Fibroblast of skin of right quadriceps (primary cell): Measurements from ENCODE around the gene MITF.

ENCODE experiments used
- DNase-seq: peaks from one replicate; pipeline ENCODE4 v3.0.0-alpha.2; 2013

MITF gene

GRCh38 chr3:69729147-69729919, 9.9 kb upstream of the MITF start:
- DNase-seq = no peak

GRCh38 chr3:69731080-69731479, 8.2 kb upstream of the MITF start:
- DNase-seq = no peak

GRCh38 chr3:69735893-69736292, 3.4 kb upstream of the MITF start:
- DNase-seq = no peak

GRCh38 chr3:69737392-69737791, 1.9 kb upstream of the MITF start:
- no peak for DNase-seq

- DNase-seq = no peak
Observed at GRCh38 chr3:69738315-69738714, 949 bp upstream of the MITF start.

- DNase-seq = no peak
Observed at GRCh38 chr3:69738859-69739203, 433 bp upstream of the MITF start.

GRCh38 chr3:69740103-69741021, 1.1 kb downstream of the MITF start:
- DNase-seq = no peak

- no peak for DNase-seq
Observed at GRCh38 chr3:69741032-69741767, 1.9 kb downstream of the MITF start.

GRCh38 chr3:69742391-69742790, 3.1 kb downstream of the MITF start:
- DNase-seq = no peak

GRCh38 chr3:69743975-69744906, 5.0 kb downstream of the MITF start:
- no peak for DNase-seq

GRCh38 chr3:69745505-69745904, 6.2 kb downstream of the MITF start:
- no peak for DNase-seq

- DNase-seq = no peak
Observed at GRCh38 chr3:69746119-69746518, 6.9 kb downstream of the MITF start.

GRCh38 chr3:69747511-69748258, 8.4 kb downstream of the MITF start:
- no peak for DNase-seq

GRCh38 chr3:69748503-69748902, 9.2 kb downstream of the MITF start:
- no peak for DNase-seq

- DNase-seq = no peak
Observed at GRCh38 chr3:69749461-69749860, 10.2 kb downstream of the MITF start.

- no peak for DNase-seq
Observed at GRCh38 chr3:69750549-69750948, 11.3 kb downstream of the MITF start.

GRCh38 chr3:69751074-69751476, 11.8 kb downstream of the MITF start:
- DNase-seq = no peak

GRCh38 chr3:69752241-69752640, 13.0 kb downstream of the MITF start:
- DNase-seq = no peak

- DNase-seq = no peak
Observed at GRCh38 chr3:69753179-69753775, 14.0 kb downstream of the MITF start.

- DNase-seq = no peak
Observed at GRCh38 chr3:69755795-69756194, 16.5 kb downstream of the MITF start.
